HCEC 1CT (cell line): ENCODE results near the gene SSBP2.
"Not testable (repeated sequence)": the region's sequence is repeated elsewhere in the genome, so short reads cannot be mapped to it uniquely, and the experiment has no call there.

Source experiments
- DNase-seq: peaks from one replicate; pipeline ENCODE4 v3.0.0-alpha.2; 2017

SSBP2 gene

GRCh38 chr5:81726297-81726696, 24.6 kb downstream of the SSBP2 start:
- DNase-seq: no peak

- no peak for DNase-seq
These were observed 26.3 kb downstream of the SSBP2 start for GRCh38 chr5:81724571-81724970.

- DNase-seq: no peak
These were observed 26.8 kb downstream of the SSBP2 start for GRCh38 chr5:81724108-81724507.

DNA sequence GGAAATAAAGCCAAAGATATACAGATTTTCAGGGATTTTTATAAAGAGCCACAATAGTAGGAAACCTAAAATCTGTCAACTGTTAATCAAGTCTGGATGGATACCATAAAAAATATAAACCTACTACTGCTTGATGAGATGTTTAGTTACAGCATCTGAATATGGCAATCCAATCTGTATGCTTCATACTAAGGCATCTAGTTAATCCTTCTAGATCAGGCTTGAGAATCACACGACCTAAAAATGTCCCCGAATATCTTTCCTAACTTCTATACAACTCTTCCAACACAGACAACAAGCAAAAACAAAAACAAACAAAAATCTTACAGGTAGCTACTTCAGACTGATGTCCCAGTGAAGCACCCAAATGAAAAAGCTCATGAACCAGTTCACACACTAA, 29.8 kb downstream of the SSBP2 start:
- no peak for DNase-seq

DNA sequence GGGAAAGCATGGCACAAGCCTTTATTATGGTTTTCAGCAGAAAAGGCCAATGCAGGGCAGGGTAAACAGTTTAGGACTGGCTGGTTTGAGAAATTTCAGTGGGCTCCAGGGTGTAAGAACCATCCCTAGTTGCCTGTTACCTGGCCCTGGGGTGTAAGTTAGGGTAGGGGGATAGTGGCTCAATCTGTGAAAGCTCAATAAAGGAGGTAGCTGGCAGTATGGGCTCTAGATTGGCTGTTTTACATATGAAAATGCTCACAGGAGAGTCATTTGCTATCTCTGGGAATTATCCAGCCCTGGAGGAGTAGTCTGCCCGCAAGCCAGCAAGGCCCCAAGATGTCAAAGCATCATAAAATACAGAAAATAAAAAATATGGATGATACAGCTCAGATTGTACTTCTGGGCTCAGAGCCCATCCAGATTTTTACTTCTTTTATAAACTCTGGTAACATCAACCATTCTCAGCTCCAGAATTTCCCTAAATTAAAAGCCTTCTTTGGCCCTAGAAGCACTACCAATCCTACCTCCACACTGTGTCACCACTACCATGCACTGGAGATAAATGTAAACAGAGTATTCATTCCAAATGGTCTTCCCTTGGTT, 31.1 kb downstream of the SSBP2 start:
- DNase-seq: no peak

- no peak for DNase-seq
These were observed 32.6 kb downstream of the SSBP2 start for GRCh38 chr5:81718300-81718699.

DNA sequence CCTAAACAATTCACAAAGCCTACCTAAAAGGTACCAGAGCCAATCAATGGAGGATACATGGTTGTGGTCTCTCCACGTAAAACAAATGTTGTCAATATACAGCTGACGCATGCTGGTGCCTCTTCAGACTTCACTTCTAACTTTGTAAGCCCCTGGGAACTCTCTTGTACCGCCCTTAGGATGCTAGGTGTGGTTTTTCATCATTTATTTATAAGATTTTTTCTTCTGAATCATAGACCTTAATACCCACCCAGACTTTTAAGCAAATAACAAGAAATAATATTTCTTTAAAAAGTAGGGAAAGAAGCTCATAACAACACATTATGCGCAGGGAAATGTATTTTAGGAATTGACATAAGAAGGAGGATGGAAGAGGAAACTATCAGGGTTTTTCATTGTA, 33.0 kb downstream of the SSBP2 start:
- DNase-seq: peak; percentile 38

- peak; percentile 64 for DNase-seq
These were observed 33.7 kb downstream of the SSBP2 start for GRCh38 chr5:81717226-81717625.

DNA sequence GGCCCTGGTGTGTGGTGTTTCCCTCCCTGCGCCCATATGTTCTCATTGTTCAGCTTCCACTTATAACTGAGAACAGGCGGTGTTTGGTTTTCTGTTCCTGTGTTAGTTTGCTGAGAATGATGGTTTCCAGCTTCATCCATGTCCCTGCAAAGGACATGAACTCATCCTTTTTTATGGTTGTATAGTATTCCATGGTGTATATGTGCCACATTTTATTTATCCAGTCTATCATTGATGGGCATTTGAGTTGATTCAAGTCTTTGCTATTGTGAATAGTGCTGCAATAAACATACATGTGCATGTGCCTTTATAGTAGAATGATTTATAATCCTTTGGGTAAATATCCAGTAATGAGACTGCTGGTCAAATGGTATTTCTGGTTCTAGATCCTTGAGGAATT, 36.8 kb downstream of the SSBP2 start:
- DNase-seq: not testable (repeated sequence)

DNA sequence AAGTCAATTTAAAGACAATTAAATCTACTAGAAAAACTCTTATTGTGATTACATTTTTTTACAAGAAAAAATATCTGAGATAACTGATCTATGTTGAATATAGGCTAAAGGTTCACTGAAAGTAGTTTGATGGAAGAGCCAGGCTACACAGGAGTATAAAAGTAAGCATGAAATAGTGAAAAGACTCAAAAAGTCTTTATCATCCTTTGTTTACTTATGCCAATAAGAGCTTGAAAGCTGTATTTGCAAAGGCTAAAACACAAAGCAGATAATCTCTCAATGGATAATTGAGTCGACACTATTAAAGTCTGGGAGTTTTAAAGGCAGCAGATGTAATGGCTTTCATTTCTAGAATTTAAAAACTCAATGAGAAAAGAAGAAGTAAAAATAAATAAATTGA, 42.0 kb downstream of the SSBP2 start:
- no peak for DNase-seq

GRCh38 chr5:81703840-81704239, 47.1 kb downstream of the SSBP2 start:
- no peak for DNase-seq

- no peak for DNase-seq
These were observed 50.7 kb downstream of the SSBP2 start for GRCh38 chr5:81700166-81700565.

DNA sequence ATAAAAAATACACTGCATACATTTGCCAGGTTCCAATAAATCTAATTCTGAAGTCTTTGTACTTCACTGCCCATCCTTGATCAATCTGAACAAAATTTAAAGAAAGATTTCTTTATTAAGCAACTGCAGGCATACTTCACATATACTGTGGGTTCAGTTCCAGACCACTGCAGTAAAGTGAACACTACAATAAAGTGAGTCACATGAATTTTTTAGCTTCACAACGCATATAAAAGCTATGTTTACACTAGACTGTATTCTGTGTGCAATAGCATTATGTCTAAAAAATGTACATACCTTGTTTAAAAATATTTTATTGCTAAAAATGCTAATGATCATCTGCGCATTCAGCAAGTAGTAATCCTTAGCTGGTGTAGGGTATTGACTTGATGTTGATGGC, 52.1 kb downstream of the SSBP2 start:
- peak; percentile 9 for DNase-seq

DNA sequence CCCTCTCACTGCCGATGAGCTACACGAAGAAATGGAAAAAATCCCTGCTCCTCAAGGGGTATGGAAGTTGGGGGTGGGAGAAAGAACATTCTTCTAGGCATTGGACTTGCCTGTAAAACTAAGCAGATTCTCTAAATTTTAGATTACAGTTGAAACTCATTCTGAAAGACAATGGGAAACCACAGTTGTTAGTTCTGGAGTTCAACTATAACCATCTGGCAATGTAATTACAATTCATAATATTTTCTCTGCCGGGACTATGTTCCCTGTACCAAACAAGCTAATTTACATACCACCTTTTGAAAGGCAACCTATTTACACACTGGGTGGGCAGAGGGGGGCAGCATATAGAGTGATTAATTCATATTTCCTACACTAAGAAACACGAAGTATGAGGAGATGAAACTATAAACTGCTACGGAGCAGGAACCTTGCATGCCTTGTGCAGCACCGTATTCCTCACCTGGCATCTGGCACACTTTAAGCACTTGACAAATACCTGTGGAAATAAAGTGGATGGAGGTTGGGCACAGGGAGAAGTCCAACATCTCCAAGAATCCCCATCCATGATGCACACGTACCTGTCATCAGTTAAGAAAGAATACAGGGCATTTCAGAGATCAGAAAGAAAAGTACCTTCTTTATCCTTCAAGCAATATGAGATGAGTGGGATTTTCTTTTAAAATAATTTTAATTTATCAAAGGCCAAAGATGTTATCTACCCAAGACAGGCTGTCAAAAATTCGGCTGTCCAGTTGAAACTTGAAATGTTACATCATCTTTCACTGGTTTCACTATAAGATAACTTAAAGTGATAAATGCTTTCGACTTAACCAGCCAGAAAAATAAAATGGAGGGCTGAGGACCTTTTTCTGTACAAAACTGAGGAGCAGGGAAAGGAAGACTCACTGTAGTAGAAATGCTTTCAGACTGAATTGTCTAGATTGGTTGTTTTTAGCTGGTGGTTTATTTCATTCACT, 54.2 kb downstream of the SSBP2 start:
- no peak for DNase-seq

DNA sequence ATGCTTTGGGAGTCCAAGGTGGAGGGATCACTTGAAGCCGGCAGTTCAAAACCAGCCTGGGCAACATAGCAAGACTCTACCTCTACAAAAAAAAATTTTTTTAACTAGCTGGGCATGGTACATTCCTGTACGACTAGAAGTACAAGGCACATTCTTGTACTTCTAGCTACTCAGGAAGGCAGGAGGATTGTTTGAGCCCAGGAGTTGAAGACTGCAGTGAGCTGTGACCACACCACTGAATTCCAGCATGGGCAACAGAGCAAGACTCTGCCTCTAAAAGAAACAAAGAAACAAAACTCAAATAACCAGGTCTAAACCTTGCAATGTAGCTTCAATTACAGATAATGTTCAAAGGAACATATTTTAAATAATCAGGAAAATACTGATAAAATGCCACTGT, 56.2 kb downstream of the SSBP2 start:
- DNase-seq: no peak

GRCh38 chr5:81688215-81688614, 62.7 kb downstream of the SSBP2 start:
- no peak for DNase-seq

GRCh38 chr5:81687292-81687691, 63.6 kb downstream of the SSBP2 start:
- DNase-seq: no peak

DNA sequence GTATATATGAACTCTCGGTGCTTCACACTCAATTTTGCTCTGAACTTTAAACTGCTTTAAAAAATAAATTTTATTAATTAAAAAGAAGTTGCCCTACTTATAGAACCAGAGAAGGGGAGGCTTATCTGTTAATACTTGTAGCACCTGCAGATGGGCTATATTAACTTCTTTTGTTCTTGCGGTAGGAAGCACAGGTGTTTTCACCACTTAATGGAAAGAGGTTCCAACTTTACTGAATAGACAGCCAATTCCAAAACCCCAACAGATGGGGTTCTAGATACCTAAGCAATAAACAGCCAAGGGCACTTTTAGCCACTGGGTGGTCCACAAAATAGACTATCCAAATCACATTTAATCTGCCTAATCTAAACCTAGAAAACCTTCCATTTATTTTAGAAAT, 65.4 kb downstream of the SSBP2 start:
- DNase-seq: no peak

DNA sequence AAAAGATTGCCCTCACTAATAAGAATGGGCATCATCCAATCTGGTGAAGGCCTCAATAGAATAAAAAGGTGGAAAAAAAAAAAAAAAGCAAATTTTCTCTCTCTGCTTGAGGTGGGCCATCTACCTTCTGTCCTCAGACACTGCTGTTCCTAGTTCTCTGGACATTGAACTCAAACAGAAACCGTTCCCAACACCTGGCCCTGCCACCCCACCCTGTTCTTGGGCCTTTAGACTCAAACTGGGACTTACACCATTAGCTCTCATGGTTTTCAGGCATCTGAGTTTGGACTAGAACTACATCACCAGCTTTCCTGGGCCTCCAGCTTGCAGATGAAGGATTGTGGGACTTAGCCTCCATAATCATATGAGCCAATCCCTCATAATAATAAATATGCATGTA, 71.0 kb downstream of the SSBP2 start:
- DNase-seq: no peak

GRCh38 chr5:81675420-81675819, 75.5 kb downstream of the SSBP2 start:
- no peak for DNase-seq

DNA sequence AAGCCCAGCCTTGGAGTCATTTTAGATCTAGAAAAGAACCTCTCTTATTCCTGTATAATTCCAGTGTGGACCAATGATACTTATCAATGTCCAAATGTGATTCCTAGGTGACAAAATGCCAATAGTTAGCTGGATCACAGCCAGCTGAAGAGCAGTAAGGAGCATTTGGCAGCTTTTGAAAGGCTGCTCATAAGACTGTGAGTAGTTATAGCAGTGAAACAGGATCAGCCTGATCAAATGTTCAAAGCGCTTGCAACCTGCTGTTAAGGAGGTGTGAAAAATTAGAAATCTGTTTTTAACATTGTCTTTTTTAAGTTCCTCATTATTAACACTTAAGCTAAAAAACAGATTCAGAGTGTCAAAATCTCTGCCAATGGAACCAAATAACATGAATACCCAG, 85.1 kb downstream of the SSBP2 start:
- DNase-seq: no peak

- DNase-seq: not testable (repeated sequence)
These were observed 90.3 kb downstream of the SSBP2 start for GRCh38 chr5:81660624-81661023.

DNA sequence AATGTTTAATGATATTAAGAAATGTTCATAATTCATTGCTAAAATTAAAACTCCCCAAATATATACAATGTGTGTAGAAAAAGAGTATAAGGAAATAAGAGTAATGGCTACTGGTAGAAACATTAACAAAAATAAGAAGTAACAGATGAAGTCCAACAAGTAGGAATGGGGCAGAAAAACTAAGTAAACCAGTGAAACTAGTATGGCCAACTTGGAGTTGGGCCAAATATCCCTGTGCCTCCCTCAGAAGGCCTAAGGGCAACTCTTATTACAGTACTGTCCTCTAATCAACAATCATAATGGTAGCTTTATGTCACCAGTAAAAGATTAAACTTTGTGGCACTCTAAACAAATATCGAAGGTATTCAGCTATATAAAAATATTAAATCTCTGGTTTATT, 93.5 kb downstream of the SSBP2 start:
- no peak for DNase-seq

DNA sequence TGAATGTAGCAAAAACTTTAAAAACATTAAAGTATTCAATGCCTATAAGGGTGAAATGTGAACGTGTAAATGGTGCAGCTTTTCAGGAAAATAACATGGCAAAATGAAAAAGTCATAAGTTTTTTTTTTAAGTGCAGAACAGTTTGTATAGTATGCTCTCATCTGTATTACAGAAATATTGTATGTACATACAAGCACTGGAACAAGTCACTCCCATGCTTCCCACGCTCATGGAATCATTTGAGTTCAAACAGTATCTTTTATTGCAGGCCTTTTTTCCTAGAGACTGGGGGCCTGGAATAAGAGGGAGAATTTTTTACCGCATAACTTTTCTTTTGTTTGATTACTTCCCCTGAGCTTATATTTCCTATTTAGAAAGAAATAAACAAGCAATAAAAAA, 94.1 kb downstream of the SSBP2 start:
- no peak for DNase-seq

DNA sequence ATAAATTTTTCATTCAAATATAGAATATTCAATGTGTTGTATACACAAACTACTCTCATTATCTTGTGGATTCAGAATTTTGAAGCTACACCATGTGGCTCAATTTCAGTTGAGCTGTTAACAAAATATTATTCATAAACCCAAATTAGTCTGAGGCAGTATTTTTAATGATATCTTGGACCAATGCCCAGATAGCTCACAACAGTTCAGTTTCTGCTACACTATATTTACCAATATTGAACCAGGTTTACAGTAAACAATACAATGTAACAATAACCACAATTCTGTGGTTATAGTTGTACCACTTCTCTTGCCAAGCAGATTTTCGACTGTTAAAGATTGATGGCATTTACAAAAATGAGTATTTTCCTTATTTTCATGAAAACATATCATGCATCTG, 99.9 kb downstream of the SSBP2 start:
- no peak for DNase-seq
